Measurements from ENCODE around the gene SASH1. TPM values are rescaled to one million over a fixed set of nuclear protein-coding genes. Genes with fewer than 3 reads are reported as not detected.

SASH1 gene
- total RNA-seq, 1 donor from 2014 or later: 61.3 TPM

DNA sequence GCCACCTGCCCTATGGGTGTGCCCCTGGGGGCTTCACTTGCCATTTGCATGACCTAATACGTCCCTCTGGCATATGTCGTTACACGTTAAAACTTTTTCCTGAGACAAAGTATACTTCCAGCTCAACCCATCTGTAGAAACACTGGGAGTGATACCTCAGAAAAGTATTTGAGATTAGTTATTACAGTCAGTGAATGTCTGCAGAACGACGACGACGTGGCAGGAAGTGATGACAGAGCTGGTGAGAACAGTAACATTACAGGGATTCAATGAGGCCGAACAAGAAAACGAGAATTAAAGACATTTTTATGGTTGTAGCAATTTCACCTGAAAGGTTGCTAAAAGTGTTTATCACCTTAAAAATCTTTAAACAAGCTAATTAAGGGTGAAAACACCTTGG lies 40.2 kb downstream of the SASH1 start:
- TF ChIP-seq, protein P1, sequence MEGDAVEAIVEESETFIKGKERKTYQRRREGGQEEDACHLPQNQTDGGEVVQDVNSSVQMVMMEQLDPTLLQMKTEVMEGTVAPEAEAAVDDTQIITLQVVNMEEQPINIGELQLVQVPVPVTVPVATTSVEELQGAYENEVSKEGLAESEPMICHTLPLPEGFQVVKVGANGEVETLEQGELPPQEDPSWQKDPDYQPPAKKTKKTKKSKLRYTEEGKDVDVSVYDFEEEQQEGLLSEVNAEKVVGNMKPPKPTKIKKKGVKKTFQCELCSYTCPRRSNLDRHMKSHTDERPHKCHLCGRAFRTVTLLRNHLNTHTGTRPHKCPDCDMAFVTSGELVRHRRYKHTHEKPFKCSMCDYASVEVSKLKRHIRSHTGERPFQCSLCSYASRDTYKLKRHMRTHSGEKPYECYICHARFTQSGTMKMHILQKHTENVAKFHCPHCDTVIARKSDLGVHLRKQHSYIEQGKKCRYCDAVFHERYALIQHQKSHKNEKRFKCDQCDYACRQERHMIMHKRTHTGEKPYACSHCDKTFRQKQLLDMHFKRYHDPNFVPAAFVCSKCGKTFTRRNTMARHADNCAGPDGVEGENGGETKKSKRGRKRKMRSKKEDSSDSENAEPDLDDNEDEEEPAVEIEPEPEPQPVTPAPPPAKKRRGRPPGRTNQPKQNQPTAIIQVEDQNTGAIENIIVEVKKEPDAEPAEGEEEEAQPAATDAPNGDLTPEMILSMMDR (conservative IDR thresholded peaks at IDR 0.05): no peak
- Mint-ChIP-seq H3K4me3 (no peak overlapping the region), H3K27ac (no peak overlapping the region), H3K4me1 (ENCODE audit: unreplicated experiment) (peaks cover 32% of the 10 kb centered on the region), H3K36me3 (peaks cover 7% of the 10 kb centered on the region), H3K27me3 (no peaks in the 10 kb centered on the region), H3K9me3 (no peaks in the 10 kb centered on the region)
- DNase-seq (ENCODE audit: extremely low spot score, unreplicated experiment): no peak

GRCh38 chr6:148383658-148384368 lies 41.2 kb downstream of the SASH1 start:
- Mint-ChIP-seq H3K27ac (no peak overlapping the region), H3K4me1 (ENCODE audit: unreplicated experiment) (peaks cover 36% of the 10 kb centered on the region)

GRCh38 chr6:148385379-148385778 lies 42.7 kb downstream of the SASH1 start:
- peaks cover 21% of the 10 kb centered on the region for H3K4me1 Mint-ChIP-seq (ENCODE audit: unreplicated experiment)

More at GRCh38 chr6:148383658-148384368, 41.2 kb downstream of the SASH1 start:
- no peak for DNase-seq (ENCODE audit: extremely low spot score, unreplicated experiment)
- no peaks in the 10 kb centered on the region for H3K27me3 Mint-ChIP-seq
- TF ChIP-seq, protein P1 (conservative IDR thresholded peaks at IDR 0.05): no peak
- H3K36me3 Mint-ChIP-seq: peaks cover 9% of the 10 kb centered on the region
- H3K4me3 Mint-ChIP-seq: no peak overlapping the region
- H3K9me3 Mint-ChIP-seq: no peaks in the 10 kb centered on the region

GRCh38 chr6:148388521-148388920 lies 45.9 kb downstream of the SASH1 start:
- Mint-ChIP-seq H3K36me3 (peaks cover 22% of the 10 kb centered on the region), H3K4me1 (ENCODE audit: unreplicated experiment) (peaks cover 19% of the 10 kb centered on the region), H3K9me3 (no peaks in the 10 kb centered on the region), H3K27me3 (no peaks in the 10 kb centered on the region), H3K27ac (peak overlapping the region; percentile 52), H3K4me3 (peak overlapping the region; percentile 4)
- TF ChIP-seq, protein P1 (conservative IDR thresholded peaks at IDR 0.05): no peak
- DNase-seq (ENCODE audit: extremely low spot score, unreplicated experiment): no peak

More at GRCh38 chr6:148385379-148385778, 42.7 kb downstream of the SASH1 start:
- Mint-ChIP-seq H3K9me3 (no peaks in the 10 kb centered on the region), H3K27ac (no peak overlapping the region), H3K36me3 (peaks cover 12% of the 10 kb centered on the region), H3K4me3 (no peak overlapping the region), H3K27me3 (no peaks in the 10 kb centered on the region)
- no peak for DNase-seq (ENCODE audit: extremely low spot score, unreplicated experiment)
- TF ChIP-seq, protein P1 (conservative IDR thresholded peaks at IDR 0.05): no peak

GRCh38 chr6:148389086-148389485 lies 46.4 kb downstream of the SASH1 start:
- no peak for DNase-seq (ENCODE audit: extremely low spot score, unreplicated experiment)
- Mint-ChIP-seq H3K27ac (peak overlapping the region; percentile 52), H3K4me3 (no peak overlapping the region), H3K36me3 (peaks cover 22% of the 10 kb centered on the region), H3K27me3 (no peaks in the 10 kb centered on the region), H3K4me1 (ENCODE audit: unreplicated experiment) (peaks cover 14% of the 10 kb centered on the region), H3K9me3 (no peaks in the 10 kb centered on the region)
- TF ChIP-seq, protein P1 (conservative IDR thresholded peaks at IDR 0.05): no peak

All from type B pancreatic cell (in vitro differentiated cells).